HepG2 (cell line): ENCODE data around the gene DIP2C. TPM values are rescaled to one million over a fixed set of nuclear protein-coding genes. Genes with fewer than 3 reads are reported as not detected.
A peak's percentile ranks its signal among the peaks of the same experiment; 100 is the strongest.

Source experiments
- ATAC-seq: fragments of 200-7000 bp; cut with Tn5 transposase; 3 replicates; pipeline ENCODE4 v1.9.1; 2020; ENCODE audit warnings: mild to moderate bottlenecking, moderate library complexity
- BruUV-seq: library from RNA; stranded (reverse); fragments of 400-500 nt; replicated peaks from 2 replicates; lab custom pipeline; 2021; lab: Mats Ljungman, UMichigan
- CTCF ChIA-PET: fragments of 300-600 bp; formaldehyde crosslinking; extraction: SDS; loops from one replicate; lab custom pipeline; 2021; ENCODE audit warnings: low total read pairs, inconsistent platforms, low intra/inter-chr PET ratio; lab: Yijun Ruan, JAX
- POLR2A ChIA-PET: fragments of 350-600 bp; sonication (Branson Sonifier 250); formaldehyde crosslinking; loops from one replicate; lab custom pipeline; 2020; ENCODE audit warnings: antibody characterized with exemption, inconsistent platforms; lab: Yijun Ruan, JAX
- DNase-seq: peaks from one replicate; pipeline ENCODE4 v3.0.0-alpha.2; 2015; ENCODE audit warnings: low spot score
- FAIRE-seq: peaks from 3 replicates; lab custom pipeline; 2011; peaks lifted over from hg19 to GRCh38; lab: Jason Lieb, UNC
- H2AFZ ChIP-seq: one replicate; pipeline ENCODE4 v1.6.1; 2011; ENCODE audit warnings: low read length, inconsistent platforms
- H3K27ac ChIP-seq: fragments of 300-600 bp; 3 replicates; pipeline ENCODE4 v1.8.0; 2011; ENCODE audit warnings: mixed run types, mild to moderate bottlenecking, mixed read lengths, low read length, inconsistent platforms; ENCODE audit not compliant: insufficient read depth; ENCODE audit errors: extremely low read length
- H3K27me3 ChIP-seq, 2 experiments: fragments of 200-600 bp in 1 of 2; 2 replicates in 1 of 2; 3 replicates in 1 of 2; pipeline versions ENCODE4 v1.6.0 to v1.8.0; 2011; ENCODE audit warnings: low read length in 2 of 2, mild to moderate bottlenecking in 2 of 2, moderate library complexity in 2 of 2, inconsistent platforms in 1 of 2; ENCODE audit not compliant: insufficient read depth in 2 of 2, control insufficient read depth in 1 of 2
- H3K36me3 ChIP-seq, 2 experiments: fragments of 200-600 bp in 1 of 2; replicated peaks in 1 of 2; 2 replicates in 1 of 2; 3 replicates in 1 of 2; pipeline versions ENCODE4 v1.5.1 to v1.8.0; 2011; ENCODE audit warnings: low read length in 2 of 2, inconsistent platforms in 1 of 2; ENCODE audit not compliant: insufficient read depth in 2 of 2, control insufficient read depth in 1 of 2
- H3K4me1 ChIP-seq: 2 replicates; pipeline ENCODE4 v1.5.1; 2012; ENCODE audit warnings: low read length, inconsistent platforms; ENCODE audit not compliant: insufficient read depth
- H3K4me2 ChIP-seq: 2 replicates; pipeline ENCODE4 v1.6.0; 2011; ENCODE audit warnings: low read depth, low read length, inconsistent platforms
- H3K4me3 ChIP-seq, 3 experiments: fragments of 200-600 bp in 1 of 3; sonication (generic), shearing (Covaris generic) in 1 of 3; replicated peaks in 1 of 3; 2 replicates each; pipeline ENCODE4 v1.5.1; 2011 to 2016; ENCODE audit warnings: low read length in 3 of 3, inconsistent platforms in 2 of 3, low read depth in 2 of 3, mild to moderate bottlenecking in 2 of 3, control low read depth in 1 of 3, mixed read lengths in 1 of 3; ENCODE audit not compliant: insufficient read depth in 1 of 3
- H3K79me2 ChIP-seq: one replicate; pipeline ENCODE4 v1.6.1; 2011; ENCODE audit warnings: low read length, inconsistent platforms; ENCODE audit not compliant: insufficient read depth
- H3K9ac ChIP-seq: 2 replicates; pipeline ENCODE4 v1.6.0; 2011; ENCODE audit warnings: mild to moderate bottlenecking, low read depth, low read length, inconsistent platforms; ENCODE audit not compliant: insufficient read depth
- H3K9me3 ChIP-seq: 2 replicates; pipeline ENCODE4 v1.5.1; 2012; ENCODE audit warnings: mild to moderate bottlenecking, low read length
- H4K20me1 ChIP-seq: 2 replicates; pipeline ENCODE4 v1.6.0; 2011; ENCODE audit warnings: inconsistent platforms, mild to moderate bottlenecking, low read length, moderate library complexity; ENCODE audit not compliant: insufficient read depth
- FOXM1 ChIP-seq: sonication (generic); formaldehyde crosslinking; IDR thresholded peaks from 2 replicates; pipeline ENCODE4 v1.5.0; 2020; ENCODE audit warnings: missing genetic modification reagents
- ISL2 ChIP-seq: sonication (generic); formaldehyde crosslinking; IDR thresholded peaks from 2 replicates; pipeline ENCODE4 v1.5.0; 2020; ENCODE audit warnings: missing genetic modification reagents
- MAFK ChIP-seq, 2 experiments: IDR thresholded peaks in 1 of 2; conservative IDR thresholded peaks in 1 of 2; 2 replicates each; pipeline ENCODE4 v1.6.1; 2011; ENCODE audit warnings: improper control_type of control experiment in 2 of 2, low read length in 2 of 2
- SIN3B ChIP-seq: fragments of 150-350 bp; IDR thresholded peaks from 2 replicates; pipeline ENCODE4 v1.6.1; 2014; ENCODE audit warnings: low read length
- SYNCRIP ChIP-seq: fragments of 200-400 bp; formaldehyde crosslinking; IDR thresholded peaks from 2 replicates; pipeline ENCODE4 v1.6.1; 2018; ENCODE audit warnings: mild to moderate bottlenecking, low read depth, low read length; ENCODE audit not compliant: insufficient read depth
- ZBTB38 ChIP-seq: sonication (generic); formaldehyde crosslinking; IDR thresholded peaks from 2 replicates; pipeline ENCODE4 v1.5.1; 2020; ENCODE audit warnings: mild to moderate bottlenecking, missing genetic modification reagents
- ZNF549 ChIP-seq: sonication (generic); formaldehyde crosslinking; IDR thresholded peaks from 2 replicates; pipeline ENCODE4 v1.5.0; 2020; ENCODE audit warnings: missing genetic modification reagents
- whole genome bisulfite sequencing: methylation state at CpG from one replicate; pipeline ENCODE4 v1.1.6; 2017; ENCODE audit warnings: low lambda C conversion rate; 5-methylcytosine and 5-hydroxymethylcytosine counted together
- in situ Hi-C: cut with HindIII; loops from 2 replicates; pipeline ENCODE4 v1.10.0; 2017; ENCODE audit warnings: low pct_unique_long_range_greater_than_20kb; ENCODE audit not compliant: extremely low pct_ligation_motif_present
- intact Hi-C: fragments of 100-400 bp; cut with micrococcal nuclease; formaldehyde crosslinking; loops from one replicate; pipeline ENCODE4 v1.10.0; 2022; ENCODE audit not compliant: unreplicated experiment
- polyA plus RNA-seq, 8 experiments: library from polyadenylated mRNA; depleted of rRNA in 3 of 8; stranded (reverse) in 7 of 8; unstranded in 1 of 8; fragments of >200 nt; fragmentation: Illumina TruSeq in 4 of 8; extraction: Trizol in 4 of 8; gene quantifications; 2 replicates each; pipeline versions ENCODE4 v1.2.1 to v1.2.3, GENCODE V29; 2011 to 2016; ENCODE audit warnings: low read depth in 4 of 8, missing spikeins in 1 of 8, mixed read lengths in 1 of 8; ENCODE audit not compliant: insufficient read depth in 1 of 8
- total RNA-seq, 5 experiments: library from RNA; depleted of rRNA; stranded (reverse); fragments of >200 nt; fragmentation: Illumina TruSeq; extraction: Trizol; gene quantifications; 2 replicates each; pipeline ENCODE4 v1.2.3, GENCODE V29; 2016; ENCODE audit warnings: low read depth in 1 of 5
- TF ChIP-seq, protein P1 (sequence below): sonication (generic); formaldehyde crosslinking; IDR thresholded peaks from 2 replicates; pipeline ENCODE4 v1.5.1; 2020; ENCODE audit warnings: missing genetic modification reagents, mild to moderate bottlenecking, borderline replicate concordance
- TF ChIP-seq, protein P2 (sequence below): sonication (generic); formaldehyde crosslinking; IDR thresholded peaks from 2 replicates; pipeline ENCODE4 v1.4.0; 2020; ENCODE audit warnings: missing genetic modification reagents

Gene DIP2C
- total and polyA plus RNA-seq, 2 of the 13 experiments (the other 11 are each of a cell fraction or from before 2014, with no cell fraction given), result 2.2 to 2.7 TPM

- WGBS, result 92% methylated on average over 20 of the region's 20 CpGs
- ChIA-PET CTCF (no interaction called here), POLR2A (no interaction called here)
- no peaks in the 10 kb centered on the region for H4K20me1 ChIP-seq
- H3K36me3 ChIP-seq, result peaks cover 0 to 1% of the 10 kb centered on the region in 2 experiments; a peak in 1 of 5 replicates
- H3K27ac ChIP-seq, result no peak overlapping the region
- no TSS peak for BruUV-seq
- H2AFZ ChIP-seq, result no peak overlapping the region
- ATAC-seq, result no peak
- no peak for FAIRE-seq
- TF ChIP-seq ISL2 (CRISPR knock-in tag) (no peak), MAFK (conservative IDR thresholded peaks at IDR 0.05 in 1 of 2, IDR thresholded peaks at IDR 0.05 in 1 of 2; ENCODE audit: low read length in 2 of 2) (peak in 1 of 2 experiments; percentile 24; a peak in 1 of 4 replicates)
- H3K9me3 ChIP-seq, result no peaks in the 10 kb centered on the region
- H3K4me3 ChIP-seq, result no peak overlapping the region
- no peaks in the 10 kb centered on the region for H3K4me1 ChIP-seq
- no peak overlapping the region for H3K9ac ChIP-seq
- in situ Hi-C loops (no loop called here), intact Hi-C loops (no loop called here)
- H3K79me2 ChIP-seq, result no peaks in the 10 kb centered on the region
- no peak for DNase-seq
- no peak overlapping the region for H3K4me2 ChIP-seq
- no peaks in the 10 kb centered on the region for H3K27me3 ChIP-seq
Observed at GRCh38 chr10:354901-355617, 334.4 kb downstream of the DIP2C start.

GRCh38 chr10:352476-353235 lies 336.8 kb downstream of the DIP2C start:
- ATAC-seq (no peak), FAIRE-seq (no peak), DNase-seq (no peak)
- no peaks in the 10 kb centered on the region for H3K4me1 ChIP-seq
- 96% methylated on average over 14 of the region's 21 CpGs for WGBS
- no peak overlapping the region for H3K9ac ChIP-seq
- no TSS peak for BruUV-seq
- no peaks in the 10 kb centered on the region for H4K20me1 ChIP-seq
- H2AFZ ChIP-seq, result no peak overlapping the region
- H3K4me3 ChIP-seq, result no peak overlapping the region
- H3K79me2 ChIP-seq, result no peaks in the 10 kb centered on the region
- CTCF ChIA-PET, result no interaction called here
- H3K4me2 ChIP-seq, result no peak overlapping the region
- H3K27ac ChIP-seq, result no peak overlapping the region
- H3K9me3 ChIP-seq, result no peaks in the 10 kb centered on the region
- H3K36me3 ChIP-seq, result peaks cover 0 to 4% of the 10 kb centered on the region in 2 experiments; a peak in 1 of 5 replicates
- intact Hi-C loops, result no loop called here
- H3K27me3 ChIP-seq, result no peaks in the 10 kb centered on the region
- in situ Hi-C loops, result no loop called here
- POLR2A ChIA-PET, result no interaction called here
- TF ChIP-seq FOXM1 (CRISPR knock-in tag) (no peak), ZNF549 (CRISPR knock-in tag) (no peak), ZBTB38 (CRISPR knock-in tag) (no peak), SYNCRIP (no peak), SIN3B (no peak)
- TF ChIP-seq, protein P1, sequence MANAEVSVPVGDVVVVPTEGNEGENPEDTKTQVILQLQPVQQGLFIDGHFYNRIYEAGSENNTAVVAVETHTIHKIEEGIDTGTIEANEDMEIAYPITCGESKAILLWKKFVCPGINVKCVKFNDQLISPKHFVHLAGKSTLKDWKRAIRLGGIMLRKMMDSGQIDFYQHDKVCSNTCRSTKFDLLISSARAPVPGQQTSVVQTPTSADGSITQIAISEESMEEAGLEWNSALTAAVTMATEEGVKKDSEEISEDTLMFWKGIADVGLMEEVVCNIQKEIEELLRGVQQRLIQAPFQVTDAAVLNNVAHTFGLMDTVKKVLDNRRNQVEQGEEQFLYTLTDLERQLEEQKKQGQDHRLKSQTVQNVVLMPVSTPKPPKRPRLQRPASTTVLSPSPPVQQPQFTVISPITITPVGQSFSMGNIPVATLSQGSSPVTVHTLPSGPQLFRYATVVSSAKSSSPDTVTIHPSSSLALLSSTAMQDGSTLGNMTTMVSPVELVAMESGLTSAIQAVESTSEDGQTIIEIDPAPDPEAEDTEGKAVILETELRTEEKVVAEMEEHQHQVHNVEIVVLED (CRISPR knock-in tag), result no peak
- TF ChIP-seq, protein P2, sequence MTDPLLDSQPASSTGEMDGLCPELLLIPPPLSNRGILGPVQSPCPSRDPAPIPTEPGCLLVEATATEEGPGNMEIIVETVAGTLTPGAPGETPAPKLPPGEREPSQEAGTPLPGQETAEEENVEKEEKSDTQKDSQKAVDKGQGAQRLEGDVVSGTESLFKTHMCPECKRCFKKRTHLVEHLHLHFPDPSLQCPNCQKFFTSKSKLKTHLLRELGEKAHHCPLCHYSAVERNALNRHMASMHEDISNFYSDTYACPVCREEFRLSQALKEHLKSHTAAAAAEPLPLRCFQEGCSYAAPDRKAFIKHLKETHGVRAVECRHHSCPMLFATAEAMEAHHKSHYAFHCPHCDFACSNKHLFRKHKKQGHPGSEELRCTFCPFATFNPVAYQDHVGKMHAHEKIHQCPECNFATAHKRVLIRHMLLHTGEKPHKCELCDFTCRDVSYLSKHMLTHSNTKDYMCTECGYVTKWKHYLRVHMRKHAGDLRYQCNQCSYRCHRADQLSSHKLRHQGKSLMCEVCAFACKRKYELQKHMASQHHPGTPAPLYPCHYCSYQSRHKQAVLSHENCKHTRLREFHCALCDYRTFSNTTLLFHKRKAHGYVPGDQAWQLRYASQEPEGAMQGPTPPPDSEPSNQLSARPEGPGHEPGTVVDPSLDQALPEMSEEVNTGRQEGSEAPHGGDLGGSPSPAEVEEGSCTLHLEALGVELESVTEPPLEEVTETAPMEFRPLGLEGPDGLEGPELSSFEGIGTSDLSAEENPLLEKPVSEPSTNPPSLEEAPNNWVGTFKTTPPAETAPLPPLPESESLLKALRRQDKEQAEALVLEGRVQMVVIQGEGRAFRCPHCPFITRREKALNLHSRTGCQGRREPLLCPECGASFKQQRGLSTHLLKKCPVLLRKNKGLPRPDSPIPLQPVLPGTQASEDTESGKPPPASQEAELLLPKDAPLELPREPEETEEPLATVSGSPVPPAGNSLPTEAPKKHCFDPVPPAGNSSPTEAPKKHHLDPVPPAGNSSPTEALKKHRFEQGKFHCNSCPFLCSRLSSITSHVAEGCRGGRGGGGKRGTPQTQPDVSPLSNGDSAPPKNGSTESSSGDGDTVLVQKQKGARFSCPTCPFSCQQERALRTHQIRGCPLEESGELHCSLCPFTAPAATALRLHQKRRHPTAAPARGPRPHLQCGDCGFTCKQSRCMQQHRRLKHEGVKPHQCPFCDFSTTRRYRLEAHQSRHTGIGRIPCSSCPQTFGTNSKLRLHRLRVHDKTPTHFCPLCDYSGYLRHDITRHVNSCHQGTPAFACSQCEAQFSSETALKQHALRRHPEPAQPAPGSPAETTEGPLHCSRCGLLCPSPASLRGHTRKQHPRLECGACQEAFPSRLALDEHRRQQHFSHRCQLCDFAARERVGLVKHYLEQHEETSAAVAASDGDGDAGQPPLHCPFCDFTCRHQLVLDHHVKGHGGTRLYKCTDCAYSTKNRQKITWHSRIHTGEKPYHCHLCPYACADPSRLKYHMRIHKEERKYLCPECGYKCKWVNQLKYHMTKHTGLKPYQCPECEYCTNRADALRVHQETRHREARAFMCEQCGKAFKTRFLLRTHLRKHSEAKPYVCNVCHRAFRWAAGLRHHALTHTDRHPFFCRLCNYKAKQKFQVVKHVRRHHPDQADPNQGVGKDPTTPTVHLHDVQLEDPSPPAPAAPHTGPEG, result no peak
